Suprapubic skin (tissue), 3 donors: ENCODE data around the gene CADM3.

ENCODE experiments used
- CTCF ChIP-seq, 2 donors: fragments of 200-600 bp in 1 of 2; fragments of 450-650 bp in 1 of 2; sonication (generic) in 1 of 2; IDR thresholded peaks; one replicate each; pipeline ENCODE4 v1.5.1; 2016 to 2019; ENCODE audit warnings: antibody characterized with exemption in 2 of 2, mild to moderate bottlenecking in 1 of 2, moderate library complexity in 1 of 2
- EP300 ChIP-seq: sonication (generic); formaldehyde crosslinking; IDR thresholded peaks from one replicate; pipeline ENCODE4 v1.6.1; 2017; ENCODE audit warnings: antibody characterized with exemption
- POLR2A ChIP-seq, 2 donors: fragments of 450-650 bp; IDR thresholded peaks; one replicate each; pipeline ENCODE4 v1.6.1; 2017; ENCODE audit warnings: antibody characterized with exemption in 2 of 2, mild to moderate bottlenecking in 2 of 2, moderate library complexity in 2 of 2

DNA sequence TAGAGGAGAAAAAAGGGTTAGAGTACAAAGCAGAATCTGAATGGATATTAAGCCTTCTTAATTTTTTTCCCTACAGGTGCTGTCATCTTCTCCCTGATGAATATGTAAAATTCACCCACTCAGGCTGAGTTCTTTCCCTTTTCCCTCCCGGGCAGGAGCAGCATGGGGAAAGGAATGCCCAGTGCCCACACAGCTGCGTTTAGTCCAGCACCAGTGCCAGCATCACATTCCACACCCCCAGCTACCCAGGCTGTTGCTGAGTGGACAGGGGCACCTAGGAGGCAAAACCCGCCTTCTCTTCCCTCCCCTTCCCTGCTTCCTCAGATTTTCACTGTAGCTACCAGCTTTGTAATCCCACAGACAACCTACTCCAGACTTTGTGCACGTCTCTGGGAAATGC is 3.4 kb upstream of the CADM3 start:
- no peak for TF ChIP-seq CTCF (IDR thresholded peaks at IDR 0.05)
- TF ChIP-seq EP300 = no peak
- TF ChIP-seq POLR2A (IDR thresholded peaks at IDR 0.05) = no peak
